GOT3 (cell line): ENCODE results near the gene SLCO1B1.
"Not testable (repeated sequence)": the region's sequence is repeated elsewhere in the genome, so short reads cannot be mapped to it uniquely, and the experiment has no call there.

ENCODE experiments used
- DNase-seq: peaks from one replicate; lab custom pipeline; 2025; ENCODE audit warnings: mixed read lengths; lab: John Stamatoyannopoulos, UW

SLCO1B1 gene

GRCh38 chr12:21130998-21131397, at the start of gene SLCO1B1:
TSS of gene SLCO1B1 (plus strand) at chr12:21131194. CDS start at chr12:21141575, 10,381 bp downstream.
- no peak for DNase-seq

DNA sequence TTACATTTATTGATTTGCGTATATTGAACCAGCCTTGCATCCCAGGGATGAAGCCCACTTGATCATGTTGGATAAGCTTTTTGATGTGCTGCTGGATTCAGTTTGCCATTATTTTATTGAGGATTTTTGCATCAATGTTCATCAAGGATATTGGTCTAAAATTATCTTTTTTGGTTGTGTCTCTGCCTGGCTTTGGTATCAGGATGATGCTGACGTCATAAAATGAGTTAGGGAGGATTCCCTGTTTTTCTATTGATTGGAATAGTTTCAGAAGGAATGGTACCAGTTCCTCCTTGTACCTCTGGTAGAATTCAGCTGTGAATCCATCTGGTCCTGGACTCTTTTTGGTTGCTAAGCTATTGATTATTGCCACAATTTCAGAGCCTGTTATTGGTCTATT, 46.2 kb upstream of the SLCO1B1 start:
- DNase-seq = not testable (repeated sequence)

- DNase-seq = no peak
Measured at GRCh38 chr12:21111732-21112131, 19.3 kb upstream of the SLCO1B1 start.

DNA sequence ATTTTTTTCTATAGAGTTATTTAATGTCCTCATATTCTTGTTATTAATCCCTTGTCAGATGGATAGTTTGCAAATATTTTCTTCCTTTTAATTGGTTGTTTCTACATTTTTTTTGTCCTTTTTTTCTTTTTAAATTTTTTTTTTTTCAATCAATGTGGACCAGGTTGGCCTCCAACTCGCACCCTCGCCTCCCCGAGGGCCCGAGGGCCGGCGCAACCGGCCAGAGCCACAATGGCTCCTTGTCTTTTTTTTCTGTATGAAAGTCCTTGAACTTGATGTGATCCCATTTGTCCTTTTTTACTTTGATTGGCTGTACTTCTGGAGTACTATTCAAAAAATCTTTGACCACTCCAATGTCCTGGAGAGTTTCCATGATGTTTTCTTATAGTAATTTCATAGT, 17.7 kb upstream of the SLCO1B1 start:
- DNase-seq = no peak

DNA sequence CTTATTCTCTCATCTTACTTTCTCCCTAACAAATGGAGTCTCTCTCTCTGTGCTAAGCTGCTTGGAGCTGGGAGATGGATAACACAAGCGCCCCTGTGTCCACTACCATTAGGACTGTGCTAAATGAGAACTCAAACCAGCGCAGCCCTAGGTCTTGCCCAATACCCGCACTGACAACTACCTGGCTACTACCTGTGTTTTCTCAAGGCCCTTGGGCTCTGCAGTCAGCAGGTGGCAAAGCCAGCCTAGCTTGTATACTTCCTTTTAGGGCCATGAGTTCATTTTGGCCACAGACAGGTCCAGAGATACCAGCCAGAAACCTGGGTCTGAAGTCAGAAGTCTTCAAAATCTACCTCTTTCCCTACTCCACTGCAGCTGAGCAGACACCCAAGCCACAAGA, 13.0 kb upstream of the SLCO1B1 start:
- DNase-seq = no peak

DNA sequence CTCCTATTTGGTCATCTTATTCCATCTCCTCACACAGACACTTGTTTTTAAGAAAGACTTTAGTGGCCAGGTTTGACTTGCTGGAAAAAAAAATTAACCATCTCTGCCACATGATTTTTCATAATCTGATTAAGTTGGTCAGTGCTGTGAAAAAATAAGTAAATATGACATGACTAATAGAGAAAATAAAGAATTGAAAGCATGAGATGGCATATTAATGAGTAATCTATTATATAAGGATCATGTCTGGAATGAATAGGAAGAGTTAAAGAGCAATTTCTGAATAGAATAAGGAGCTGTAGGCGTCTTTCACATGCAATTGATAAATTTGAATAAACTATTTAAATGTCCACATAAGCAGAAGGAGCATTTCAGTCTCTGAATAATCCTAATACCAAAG, 12.2 kb upstream of the SLCO1B1 start:
- DNase-seq = no peak

- DNase-seq = no peak
Measured at GRCh38 chr12:21129351-21129750, 1.6 kb upstream of the SLCO1B1 start.

- DNase-seq = no peak
Measured at GRCh38 chr12:21129906-21130305, 1.1 kb upstream of the SLCO1B1 start.

DNA sequence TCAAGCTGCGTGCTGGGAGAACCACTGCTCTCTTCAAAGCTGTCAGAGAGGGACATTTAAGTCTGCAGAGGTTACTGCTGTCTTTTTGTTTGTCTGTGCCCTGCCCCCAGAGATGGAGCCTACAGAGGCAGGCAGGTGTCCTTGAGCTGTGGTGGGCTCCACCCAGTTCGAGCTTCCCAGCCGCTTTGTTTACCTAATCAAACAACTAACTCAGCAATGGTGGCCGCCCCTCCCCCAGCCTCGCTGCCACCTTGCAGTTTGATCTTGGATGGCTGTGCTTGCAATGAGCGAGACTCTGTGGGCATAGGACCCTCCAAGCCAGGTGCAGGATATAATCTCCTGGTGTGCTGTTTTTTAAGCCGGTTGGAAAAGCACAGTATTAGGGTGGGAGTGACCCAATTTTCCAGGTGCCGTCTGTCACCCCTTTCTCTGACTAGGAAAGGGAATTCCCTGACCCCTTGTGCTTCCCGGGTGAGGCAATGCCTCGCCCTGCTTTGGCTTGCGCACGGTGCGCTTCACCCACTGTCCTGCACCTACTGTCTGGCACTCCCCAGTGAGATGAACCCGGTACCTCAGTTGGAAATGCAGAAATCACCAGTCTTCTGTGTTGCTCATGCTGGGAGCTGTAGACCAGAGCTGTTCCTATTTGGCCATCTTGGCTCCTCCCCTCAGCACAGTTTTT, 6.5 kb downstream of the SLCO1B1 start:
- not testable (repeated sequence) for DNase-seq

- DNase-seq = no peak
Measured at GRCh38 chr12:21138016-21138415, 7.0 kb downstream of the SLCO1B1 start.

- no peak for DNase-seq
Measured at GRCh38 chr12:21144309-21144708, 13.3 kb downstream of the SLCO1B1 start.

DNA sequence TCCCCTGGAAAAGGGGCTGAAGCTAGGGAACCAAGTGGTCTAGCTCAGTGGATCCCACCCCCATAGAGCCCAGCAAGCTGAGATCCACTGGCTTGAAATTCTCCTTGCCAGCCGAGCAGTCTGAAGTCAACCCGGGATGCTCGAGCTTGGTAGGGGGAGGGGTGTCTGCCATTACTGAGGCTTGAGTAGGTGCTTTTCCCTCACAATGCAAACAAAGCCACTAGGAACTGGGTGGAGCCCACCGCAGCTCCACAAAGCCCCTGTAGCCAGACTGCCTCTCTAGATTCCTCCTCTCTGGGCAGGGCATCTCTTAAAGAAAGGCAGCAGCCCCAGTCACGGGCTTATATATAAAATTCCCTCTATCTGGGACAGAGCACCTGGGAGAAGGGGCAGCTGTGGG, 18.9 kb downstream of the SLCO1B1 start:
- not testable (repeated sequence) for DNase-seq

- no peak for DNase-seq
Measured at GRCh38 chr12:21151184-21151583, 20.2 kb downstream of the SLCO1B1 start.

- no peak for DNase-seq
Measured at GRCh38 chr12:21155522-21156351, 24.7 kb downstream of the SLCO1B1 start.

DNA sequence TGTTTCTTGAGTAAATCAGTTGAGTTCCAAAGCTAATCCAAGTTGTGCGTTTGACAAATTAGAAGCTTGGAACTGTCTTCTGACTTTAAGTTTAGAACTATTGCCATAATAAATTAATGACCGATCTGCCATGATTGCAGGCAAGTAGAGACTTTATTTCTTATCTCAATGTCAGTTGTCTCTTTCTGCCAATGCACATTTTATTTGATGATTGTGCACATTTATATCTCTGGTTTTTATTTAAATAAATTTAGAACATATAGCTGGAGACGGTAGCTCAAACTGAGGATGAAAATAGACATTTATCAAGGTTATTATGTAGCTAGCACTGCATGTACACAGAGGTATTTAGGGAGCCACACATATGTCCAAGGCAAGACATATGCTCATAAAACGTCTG, 34.1 kb downstream of the SLCO1B1 start:
- DNase-seq = no peak

GRCh38 chr12:21169878-21170472, 39.0 kb downstream of the SLCO1B1 start:
- peak; percentile 19 for DNase-seq

DNA sequence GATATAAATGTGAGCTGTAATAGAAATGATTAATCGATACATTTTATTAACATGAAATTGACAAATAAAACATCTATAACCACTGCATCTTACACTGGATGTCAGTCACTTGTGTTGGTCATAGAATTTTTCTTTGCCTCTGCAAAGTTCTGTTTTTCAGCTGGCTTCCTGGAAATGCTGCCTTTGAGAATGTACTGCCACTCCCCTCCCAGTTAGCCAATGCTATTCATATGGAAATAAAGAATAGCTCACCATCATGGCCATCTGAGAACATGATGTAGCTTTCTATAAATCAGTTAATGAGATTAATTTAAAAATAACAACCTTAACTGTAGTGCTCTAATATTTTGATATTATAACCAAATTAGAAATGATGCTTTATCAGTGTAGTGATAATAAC, 41.1 kb downstream of the SLCO1B1 start:
- DNase-seq = no peak

DNA sequence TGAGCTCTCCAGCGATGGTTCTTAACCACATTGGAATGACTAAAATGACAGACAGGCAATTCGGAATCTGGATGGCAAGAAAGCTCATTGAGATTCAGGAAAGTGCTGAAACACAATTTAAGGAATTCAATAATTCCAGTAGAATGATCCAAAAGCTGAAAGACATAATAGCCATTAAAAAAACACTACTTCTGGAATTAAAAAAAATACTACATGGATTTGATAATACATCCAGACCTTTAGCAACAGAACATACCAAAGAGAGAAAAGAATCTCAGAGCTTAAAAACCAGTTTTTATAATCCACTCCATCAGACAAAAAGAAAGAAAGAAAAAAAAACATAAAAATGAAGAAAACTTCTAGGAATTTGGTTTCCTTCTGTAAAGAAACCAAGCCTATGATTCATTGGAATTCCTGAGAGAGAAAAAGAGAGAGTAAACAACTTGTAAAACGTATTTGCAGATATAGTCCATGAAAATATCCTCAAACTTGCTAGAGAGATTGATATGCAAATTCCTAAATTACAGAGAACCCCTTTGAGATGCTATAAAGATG, 52.8 kb downstream of the SLCO1B1 start:
- DNase-seq = no peak

GRCh38 chr12:21190016-21190415, 59.0 kb downstream of the SLCO1B1 start:
- DNase-seq = no peak

- DNase-seq = not testable (repeated sequence)
Measured at GRCh38 chr12:21214433-21214832, 83.4 kb downstream of the SLCO1B1 start.

DNA sequence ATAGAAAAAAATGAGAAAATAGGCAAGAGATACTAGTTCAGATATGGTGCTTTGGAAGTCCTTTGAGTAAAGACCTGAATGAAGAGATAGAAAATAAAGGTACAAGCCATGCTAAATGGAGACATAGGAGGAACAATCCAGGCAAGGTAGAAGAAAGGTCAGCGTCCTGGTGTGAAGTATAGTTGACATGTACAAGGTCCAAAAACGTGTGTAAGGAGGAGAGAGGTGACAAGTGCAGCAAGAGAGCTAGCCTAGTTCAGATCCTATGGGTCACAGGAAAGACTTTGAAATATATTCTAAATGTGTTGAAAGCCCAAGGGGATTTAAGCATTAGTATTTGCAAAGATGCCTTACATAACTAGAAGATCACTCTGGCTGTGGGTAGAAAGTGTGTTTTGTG, 88.2 kb downstream of the SLCO1B1 start:
- no peak for DNase-seq

- DNase-seq = no peak
Measured at GRCh38 chr12:21220266-21220665, 89.3 kb downstream of the SLCO1B1 start.

GRCh38 chr12:21221072-21221471, 90.1 kb downstream of the SLCO1B1 start:
- no peak for DNase-seq
